ENCODE data around the gene CABP7.
"Not testable (repeated sequence)": the region's sequence is repeated elsewhere in the genome, so short reads cannot be mapped to it uniquely, and the experiment has no call there.

Gene CABP7

GRCh38 chr22:29742326-29742725, 22.5 kb downstream of the CABP7 start:
- Mint-ChIP-seq H3K4me1 (ENCODE audit: low read depth) (no peaks in the 10 kb centered on the region), H3K27ac (no peak overlapping the region), H3K4me3 (no peak overlapping the region), H3K9me3 (ENCODE audit: low read depth) (no peaks in the 10 kb centered on the region), H3K27me3 (no peaks in the 10 kb centered on the region), H3K36me3 (peaks cover 3% of the 10 kb centered on the region)

- peaks cover 5% of the 10 kb centered on the region for H3K36me3 Mint-ChIP-seq
- H3K4me1 Mint-ChIP-seq (ENCODE audit: low read depth): no peaks in the 10 kb centered on the region
- no peak overlapping the region for H3K4me3 Mint-ChIP-seq
- no peaks in the 10 kb centered on the region for H3K9me3 Mint-ChIP-seq (ENCODE audit: low read depth)
- H3K27ac Mint-ChIP-seq: no peak overlapping the region
- no peaks in the 10 kb centered on the region for H3K27me3 Mint-ChIP-seq
These were observed 25.1 kb downstream of the CABP7 start for GRCh38 chr22:29744902-29745301.

- no peak overlapping the region for H3K27ac Mint-ChIP-seq
- H3K27me3 Mint-ChIP-seq: no peaks in the 10 kb centered on the region
- H3K9me3 Mint-ChIP-seq (ENCODE audit: low read depth): no peaks in the 10 kb centered on the region
- no peak overlapping the region for H3K4me3 Mint-ChIP-seq
- H3K36me3 Mint-ChIP-seq: peaks cover 5% of the 10 kb centered on the region
- H3K4me1 Mint-ChIP-seq (ENCODE audit: low read depth): peaks cover 10% of the 10 kb centered on the region
These were observed 28.0 kb downstream of the CABP7 start for GRCh38 chr22:29747832-29748231.

GRCh38 chr22:29748248-29748893, 28.6 kb downstream of the CABP7 start:
- H3K36me3 Mint-ChIP-seq: peaks cover 5% of the 10 kb centered on the region
- no peak overlapping the region for H3K27ac Mint-ChIP-seq
- H3K4me3 Mint-ChIP-seq: no peak overlapping the region

GRCh38 chr22:29750029-29750428, 30.2 kb downstream of the CABP7 start:
- H3K4me1 Mint-ChIP-seq (ENCODE audit: low read depth): peaks cover 10% of the 10 kb centered on the region
- H3K27me3 Mint-ChIP-seq: no peaks in the 10 kb centered on the region
- no peak overlapping the region for H3K4me3 Mint-ChIP-seq
- no peak overlapping the region for H3K27ac Mint-ChIP-seq
- peaks cover 5% of the 10 kb centered on the region for H3K36me3 Mint-ChIP-seq
- no peaks in the 10 kb centered on the region for H3K9me3 Mint-ChIP-seq (ENCODE audit: low read depth)

More at GRCh38 chr22:29748248-29748893, 28.6 kb downstream of the CABP7 start:
- Mint-ChIP-seq H3K9me3 (ENCODE audit: low read depth) (no peaks in the 10 kb centered on the region), H3K4me1 (ENCODE audit: low read depth) (peaks cover 10% of the 10 kb centered on the region), H3K27me3 (no peaks in the 10 kb centered on the region)

- Mint-ChIP-seq H3K27me3 (no peaks in the 10 kb centered on the region), H3K9me3 (ENCODE audit: low read depth) (no peaks in the 10 kb centered on the region), H3K36me3 (peaks cover 3% of the 10 kb centered on the region), H3K4me1 (ENCODE audit: low read depth) (peaks cover 10% of the 10 kb centered on the region), H3K27ac (no peak overlapping the region), H3K4me3 (no peak overlapping the region)
These were observed 31.0 kb downstream of the CABP7 start for GRCh38 chr22:29750559-29751538.

- Mint-ChIP-seq H3K4me1 (ENCODE audit: low read depth) (peaks cover 10% of the 10 kb centered on the region), H3K36me3 (peaks cover 3% of the 10 kb centered on the region), H3K4me3 (no peak overlapping the region), H3K27ac (peak overlapping the region; percentile 54), H3K9me3 (ENCODE audit: low read depth) (no peaks in the 10 kb centered on the region), H3K27me3 (no peaks in the 10 kb centered on the region)
These were observed 31.9 kb downstream of the CABP7 start for GRCh38 chr22:29751669-29752068.

GRCh38 chr22:29753808-29754657, 34.2 kb downstream of the CABP7 start:
- Mint-ChIP-seq H3K27ac (no peak overlapping the region), H3K4me3 (no peak overlapping the region), H3K4me1 (ENCODE audit: low read depth) (peaks cover 10% of the 10 kb centered on the region), H3K36me3 (no peaks in the 10 kb centered on the region), H3K9me3 (ENCODE audit: low read depth) (no peaks in the 10 kb centered on the region), H3K27me3 (no peaks in the 10 kb centered on the region)

GRCh38 chr22:29754658-29755395, 35.0 kb downstream of the CABP7 start:
- not testable (repeated sequence) for H3K9me3 Mint-ChIP-seq (ENCODE audit: low read depth); H3K36me3 Mint-ChIP-seq; H3K4me3 Mint-ChIP-seq; H3K27me3 Mint-ChIP-seq; H3K27ac Mint-ChIP-seq; H3K4me1 Mint-ChIP-seq (ENCODE audit: low read depth)

GRCh38 chr22:29755889-29756288, 36.1 kb downstream of the CABP7 start:
- Mint-ChIP-seq H3K27ac (no peak overlapping the region), H3K4me1 (ENCODE audit: low read depth) (peaks cover 5% of the 10 kb centered on the region), H3K9me3 (ENCODE audit: low read depth) (no peaks in the 10 kb centered on the region), H3K4me3 (no peak overlapping the region), H3K27me3 (no peaks in the 10 kb centered on the region), H3K36me3 (no peaks in the 10 kb centered on the region)

- H3K4me1 Mint-ChIP-seq (ENCODE audit: low read depth): peaks cover 2% of the 10 kb centered on the region
- H3K4me3 Mint-ChIP-seq: no peak overlapping the region
- no peaks in the 10 kb centered on the region for H3K27me3 Mint-ChIP-seq
- no peaks in the 10 kb centered on the region for H3K36me3 Mint-ChIP-seq
- no peaks in the 10 kb centered on the region for H3K9me3 Mint-ChIP-seq (ENCODE audit: low read depth)
- H3K27ac Mint-ChIP-seq: no peak overlapping the region
These were observed 36.5 kb downstream of the CABP7 start for GRCh38 chr22:29756341-29756740.

GRCh38 chr22:29757096-29757495, 37.3 kb downstream of the CABP7 start:
- Mint-ChIP-seq H3K27me3 (no peaks in the 10 kb centered on the region), H3K27ac (no peak overlapping the region), H3K4me1 (ENCODE audit: low read depth) (peaks cover 2% of the 10 kb centered on the region), H3K36me3 (no peaks in the 10 kb centered on the region), H3K9me3 (ENCODE audit: low read depth) (no peaks in the 10 kb centered on the region), H3K4me3 (no peak overlapping the region)

- H3K4me1 Mint-ChIP-seq (ENCODE audit: low read depth): no peaks in the 10 kb centered on the region
- no peak overlapping the region for H3K4me3 Mint-ChIP-seq
- H3K27ac Mint-ChIP-seq: no peak overlapping the region
These were observed 38.3 kb downstream of the CABP7 start for GRCh38 chr22:29758068-29758622.

GRCh38 chr22:29758959-29759358, 39.2 kb downstream of the CABP7 start:
- Mint-ChIP-seq H3K4me1 (ENCODE audit: low read depth) (no peaks in the 10 kb centered on the region), H3K36me3 (no peaks in the 10 kb centered on the region), H3K9me3 (ENCODE audit: low read depth) (no peaks in the 10 kb centered on the region), H3K27me3 (no peaks in the 10 kb centered on the region), H3K4me3 (no peak overlapping the region), H3K27ac (no peak overlapping the region)

More at GRCh38 chr22:29758068-29758622, 38.3 kb downstream of the CABP7 start:
- Mint-ChIP-seq H3K27me3 (no peaks in the 10 kb centered on the region), H3K9me3 (ENCODE audit: low read depth) (no peaks in the 10 kb centered on the region), H3K36me3 (no peaks in the 10 kb centered on the region)
